GM10248 (cell line): Measurements from ENCODE around the gene EFTUD2.

ENCODE experiments used
- CTCF ChIA-PET: fragments of 300-600 bp; sonication (Branson Sonifier 250); formaldehyde crosslinking; extraction: SDS; loops from one replicate; lab custom pipeline; 2021; ENCODE audit warnings: antibody characterized with exemption; lab: Yijun Ruan, JAX
- POLR2A ChIA-PET: fragments of 350-650 bp; sonication (Branson Sonifier 250); formaldehyde crosslinking; extraction: SDS; loops from one replicate; lab custom pipeline; 2020; ENCODE audit warnings: antibody characterized with exemption; lab: Yijun Ruan, JAX
- DNase-seq: peaks from one replicate; pipeline ENCODE4 v3.0.0; 2012; ENCODE audit errors: extremely low spot score
- CTCF ChIP-seq: IDR thresholded peaks from 2 replicates; pipeline ENCODE4 v1.5.1; 2012; ENCODE audit warnings: mild to moderate bottlenecking, low read depth; ENCODE audit errors: extremely low read depth, missing control alignments, control extremely low read depth

The EFTUD2 gene

GRCh38 chr17:44864831-44865230, 34.4 kb downstream of the EFTUD2 start:
- DNase-seq = no peak
- ChIA-PET CTCF (interaction anchor here (0.6 to 18.0 kb wide), 32 partner anchors 8 to 748 kb away, joined by 3 to 454 read pairs (median 4); partner anchors contain the start of gene ACBD4), POLR2A (no interaction called here)
- TF ChIP-seq CTCF = peak; percentile 1

- no peak for DNase-seq
- TF ChIP-seq CTCF = no peak
- ChIA-PET POLR2A (no interaction called here), CTCF (interaction anchor here (1.1 to 18.0 kb wide), 13 partner anchors 13 to 272 kb away, joined by 3 to 454 read pairs (median 7); partner anchors contain the start of gene ACBD4)
Observed at GRCh38 chr17:44863061-44863918, 36.0 kb downstream of the EFTUD2 start.

GRCh38 chr17:44862278-44862914, 36.8 kb downstream of the EFTUD2 start:
- ChIA-PET CTCF (interaction anchor here (1.1 to 18.0 kb wide), 6 partner anchors 13 to 273 kb away, joined by 4 to 454 read pairs (median 8); partner anchors contain the start of gene ACBD4), POLR2A (no interaction called here)
- no peak for DNase-seq
- TF ChIP-seq CTCF = no peak

- ChIA-PET CTCF (interaction anchor here (1.7 to 18.0 kb wide), 2 partner anchors 9 to 82 kb away, joined by 4 to 454 read pairs; no protein-coding TSS in a partner anchor), POLR2A (no interaction called here)
- no peak for DNase-seq
- no peak for TF ChIP-seq CTCF
Observed at GRCh38 chr17:44859701-44860100, 39.5 kb downstream of the EFTUD2 start.

- no peak for DNase-seq
- ChIA-PET POLR2A (no interaction called here), CTCF (interaction anchor here (18.0 kb wide), 1 partner anchor 76 kb away, joined by 454 read pairs; no protein-coding TSS in a partner anchor)
- no peak for TF ChIP-seq CTCF
Observed at GRCh38 chr17:44854192-44854591, 45.1 kb downstream of the EFTUD2 start.

GRCh38 chr17:44850612-44851011, 48.6 kb downstream of the EFTUD2 start:
- no peak for DNase-seq
- TF ChIP-seq CTCF = no peak
- ChIA-PET POLR2A (no interaction called here), CTCF (interaction anchor here (1.1 to 1.7 kb wide), 4 partner anchors 9 to 44 kb away, joined by 3 to 4 read pairs (median 3); no protein-coding TSS in a partner anchor)
